ENCODE measurements around the gene NSUN3.
"Not testable (repeated sequence)": the region's sequence is repeated elsewhere in the genome, so short reads cannot be mapped to it uniquely, and the experiment has no call there.

NSUN3 gene

DNA sequence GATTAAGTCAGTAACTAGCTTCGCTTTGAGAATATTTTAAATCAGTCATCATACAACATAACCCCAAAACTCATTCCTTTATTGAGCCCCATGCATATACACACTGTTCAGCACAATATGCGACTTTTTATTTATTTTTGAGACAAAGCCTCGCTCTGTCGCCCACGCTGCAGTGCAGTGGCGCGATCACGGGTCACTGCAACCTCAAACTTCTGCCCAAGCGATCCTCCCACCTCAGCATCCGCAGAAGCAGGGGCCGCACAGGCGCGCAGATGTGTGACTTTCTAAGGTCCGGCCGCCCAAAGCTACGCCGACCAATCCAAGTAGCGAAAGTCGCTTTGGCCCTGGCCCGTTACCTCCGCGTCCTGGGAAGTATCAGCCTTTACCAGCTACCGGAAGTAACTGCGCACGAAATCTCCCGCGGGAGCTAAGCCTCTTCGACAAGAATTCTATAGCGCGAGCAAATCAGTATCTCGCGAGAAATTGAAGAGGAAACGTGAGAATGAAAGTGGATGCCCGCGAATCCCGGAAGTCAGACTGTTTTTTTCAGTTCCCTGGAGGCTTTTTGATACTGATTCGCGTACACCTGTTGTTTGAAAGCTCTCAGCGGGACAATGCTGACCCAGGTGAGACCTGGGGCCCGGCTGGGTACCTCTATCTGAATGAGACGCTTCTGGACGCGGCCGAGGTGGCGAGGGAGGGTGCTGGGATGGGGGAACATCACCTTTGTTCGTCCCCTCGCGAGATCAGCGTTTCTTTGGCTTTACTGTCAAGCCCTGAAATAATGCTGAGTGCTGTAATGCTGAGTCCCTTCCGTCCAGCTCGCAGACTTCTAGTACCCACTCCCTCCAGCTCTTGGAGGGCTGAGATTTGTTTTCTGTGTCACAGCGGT is at the start of gene NSUN3, which contains the start of gene DHFR2:
Gene NSUN3 (plus strand): TSS at position 549 of the 892 bp plus-strand sequence. CDS start 66 bp downstream, at position 615.
Gene DHFR2 (minus strand): TSS at position 404 of the 892 bp plus-strand sequence. CDS start 1,405 bp downstream, outside the sequence.
- peak; percentile 91 for DNase-seq

DNA sequence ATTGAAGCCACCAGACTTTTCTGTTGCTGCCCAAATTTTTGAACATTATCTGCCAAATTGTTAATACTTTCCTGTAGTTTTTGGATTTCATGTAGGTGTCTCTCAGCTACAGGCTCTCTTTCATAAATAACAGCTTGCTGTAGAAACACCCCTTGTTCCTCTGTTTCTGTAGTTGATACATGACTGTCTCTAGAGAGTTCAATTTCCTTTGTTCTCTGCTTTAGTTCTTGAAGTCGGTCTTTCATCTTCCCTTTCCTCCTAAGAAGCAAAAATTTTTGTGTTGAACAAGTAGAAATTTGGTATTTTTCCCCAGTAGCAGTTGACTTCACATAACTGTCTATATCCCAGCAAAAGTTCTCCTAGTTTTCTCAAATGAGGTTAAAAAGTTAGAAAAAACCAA is 47.8 kb upstream of the NSUN3 start:
- DNase-seq, result no peak

DNA sequence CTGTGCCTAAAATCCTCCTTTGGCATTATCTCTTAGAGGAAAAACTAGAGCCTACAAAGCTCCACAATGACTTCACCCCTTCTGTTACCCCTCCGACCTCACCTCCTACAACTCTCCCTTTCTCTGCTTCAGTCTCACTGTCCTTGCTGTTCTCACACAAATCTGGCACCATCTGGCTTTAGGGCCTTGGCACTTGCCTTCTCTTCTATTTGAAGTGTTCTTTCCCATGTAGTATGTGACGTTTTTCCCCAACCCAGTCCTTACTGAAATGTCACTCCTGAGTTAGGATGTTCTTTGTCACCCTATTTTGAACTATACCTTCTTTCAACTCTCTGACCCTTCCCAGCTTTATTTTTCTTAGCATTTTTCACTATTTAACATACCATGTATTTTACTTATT is 43.2 kb upstream of the NSUN3 start:
- no peak for DNase-seq

DNA sequence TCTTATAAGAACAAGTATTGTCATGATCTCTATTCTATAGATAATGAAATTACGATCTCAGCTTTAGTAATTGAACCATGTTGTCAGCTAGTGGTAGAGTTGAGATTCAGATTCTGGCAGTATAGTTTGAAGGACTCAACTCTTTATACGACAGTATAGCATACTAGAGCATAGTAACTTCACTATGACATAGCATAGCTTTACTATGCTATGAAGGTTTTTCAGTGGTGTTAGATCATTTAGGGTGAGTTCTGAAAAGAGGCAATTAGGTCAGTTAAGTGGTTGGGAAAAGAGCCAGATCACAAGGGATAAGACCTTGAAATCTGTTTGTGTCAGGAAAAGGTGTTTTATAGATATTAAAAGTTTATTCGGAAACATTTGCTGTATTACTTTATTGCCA is 42.6 kb upstream of the NSUN3 start:
- DNase-seq, result no peak

DNA sequence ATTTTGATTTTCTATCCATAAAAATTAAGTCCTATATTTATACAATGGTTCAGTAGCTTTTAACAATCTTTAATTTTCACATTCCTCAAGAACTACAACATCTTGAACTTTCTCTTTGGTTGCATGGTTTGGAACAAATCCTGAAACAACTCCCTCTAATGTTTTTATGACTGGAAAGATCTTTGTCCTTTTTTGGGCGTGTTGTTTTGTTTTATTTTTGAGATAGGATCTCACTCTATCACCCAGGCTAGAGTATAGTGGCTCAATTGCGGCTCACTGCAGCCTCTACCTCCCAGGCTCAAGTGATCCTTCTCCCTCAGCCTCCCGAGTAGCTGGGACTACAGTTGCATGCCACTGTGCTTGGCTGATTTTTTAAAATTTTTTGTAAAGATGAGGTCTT is 38.5 kb upstream of the NSUN3 start:
- DNase-seq, result no peak

DNA sequence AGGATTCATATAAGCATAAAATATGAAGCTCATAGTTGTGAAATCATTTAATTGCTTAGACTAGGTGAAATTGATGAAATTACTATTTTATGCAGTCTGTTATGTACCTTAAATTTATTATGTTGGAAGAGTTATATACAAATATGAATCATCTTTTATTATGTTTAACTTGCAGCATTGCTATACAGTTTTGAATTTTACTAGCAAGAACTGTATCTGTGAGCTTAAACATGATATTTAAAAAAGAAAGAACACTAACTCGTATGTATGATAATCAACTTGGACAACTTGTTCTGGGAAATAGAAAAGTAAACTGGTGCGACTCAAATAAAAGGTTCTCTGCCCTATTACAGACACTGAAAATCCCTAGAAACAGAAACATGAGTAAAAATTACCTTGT is 36.2 kb upstream of the NSUN3 start:
- no peak for DNase-seq

DNA sequence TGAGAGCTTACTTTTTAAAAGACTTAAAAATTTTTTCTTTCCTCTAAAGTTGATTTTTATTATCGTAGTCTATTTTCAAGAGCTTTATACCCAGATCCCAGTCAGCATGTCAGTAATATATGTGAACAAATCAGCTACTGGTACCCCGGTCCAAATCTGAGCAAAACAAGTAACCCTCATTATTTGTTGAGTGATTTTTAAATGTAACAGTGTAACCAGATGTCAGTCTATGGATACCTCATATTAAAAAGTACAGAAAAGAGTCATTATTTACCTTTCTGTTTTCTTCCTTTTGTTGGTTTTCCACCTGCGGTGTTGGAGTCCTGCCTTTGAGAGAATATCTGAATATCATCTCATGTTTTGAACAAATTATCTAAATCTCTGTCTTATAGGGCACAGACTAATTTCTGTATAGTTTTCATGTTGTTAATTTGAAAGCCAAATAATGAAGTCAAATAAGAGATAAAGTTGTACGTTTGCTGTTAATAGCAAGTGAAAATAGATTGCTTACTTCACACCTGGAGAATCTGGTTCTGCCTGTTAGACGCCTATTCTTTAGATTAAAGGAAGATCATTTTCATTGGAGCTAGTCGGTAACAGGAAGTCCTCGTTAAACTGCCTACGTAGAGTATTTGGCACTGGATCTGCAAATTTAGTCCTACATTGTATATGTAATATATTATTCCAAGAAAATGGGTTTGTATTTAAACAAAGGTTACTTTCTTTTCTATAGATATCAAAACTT is 34.6 kb upstream of the NSUN3 start, which contains the start of gene STX19:
Gene STX19 (minus strand): TSS at position 505 of the 745 bp plus-strand sequence. CDS start 13,328 bp downstream, outside the sequence.
- DNase-seq, result no peak

DNA sequence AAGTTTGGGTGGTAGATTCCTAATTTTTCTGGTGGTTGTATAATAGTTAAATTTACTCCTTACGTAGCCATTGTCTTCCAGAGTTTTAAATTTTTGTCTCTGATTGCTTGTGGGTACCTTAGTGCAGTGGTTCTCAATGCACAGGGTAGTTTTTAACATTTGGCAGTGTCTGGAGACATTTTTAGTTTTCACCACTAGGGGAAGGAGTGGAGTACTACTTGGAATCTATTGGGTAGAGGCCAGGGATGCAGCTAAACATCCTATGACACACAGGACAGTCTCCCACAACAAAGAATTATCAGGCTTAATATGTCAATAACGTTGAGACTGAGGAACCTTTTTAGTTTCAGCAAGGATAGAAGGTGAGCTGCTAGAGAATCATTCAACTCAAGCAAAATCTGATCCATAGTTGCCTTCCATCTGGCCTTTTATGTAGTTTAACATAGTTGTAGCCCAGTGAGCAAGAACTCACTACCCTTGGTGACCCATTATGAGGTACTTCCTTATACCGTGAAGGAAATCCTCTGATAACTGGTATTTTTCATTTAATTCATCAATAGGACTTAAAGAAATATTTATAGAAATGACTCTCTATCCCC is 25.9 kb upstream of the NSUN3 start:
- no peak for DNase-seq

DNA sequence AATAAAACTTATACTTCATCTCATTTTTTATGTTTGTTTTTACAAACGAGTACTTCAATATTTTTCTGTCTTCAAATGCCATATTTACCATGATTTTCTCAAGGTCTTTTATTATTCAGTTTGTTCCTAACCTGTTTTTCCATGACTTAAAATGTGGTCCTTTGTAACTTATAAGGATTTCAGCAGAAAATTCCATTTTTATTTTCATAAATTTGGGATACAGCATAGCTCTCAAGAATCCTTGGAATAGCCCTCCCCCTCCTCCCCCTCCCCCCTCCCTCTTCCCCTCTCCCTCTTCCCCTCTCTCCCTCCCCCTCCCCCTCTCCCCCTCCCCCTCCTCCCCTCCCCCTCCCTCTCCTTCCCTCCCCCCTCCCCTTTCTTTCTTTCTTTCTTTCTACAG is 19.6 kb upstream of the NSUN3 start:
- DNase-seq, result no peak

DNA sequence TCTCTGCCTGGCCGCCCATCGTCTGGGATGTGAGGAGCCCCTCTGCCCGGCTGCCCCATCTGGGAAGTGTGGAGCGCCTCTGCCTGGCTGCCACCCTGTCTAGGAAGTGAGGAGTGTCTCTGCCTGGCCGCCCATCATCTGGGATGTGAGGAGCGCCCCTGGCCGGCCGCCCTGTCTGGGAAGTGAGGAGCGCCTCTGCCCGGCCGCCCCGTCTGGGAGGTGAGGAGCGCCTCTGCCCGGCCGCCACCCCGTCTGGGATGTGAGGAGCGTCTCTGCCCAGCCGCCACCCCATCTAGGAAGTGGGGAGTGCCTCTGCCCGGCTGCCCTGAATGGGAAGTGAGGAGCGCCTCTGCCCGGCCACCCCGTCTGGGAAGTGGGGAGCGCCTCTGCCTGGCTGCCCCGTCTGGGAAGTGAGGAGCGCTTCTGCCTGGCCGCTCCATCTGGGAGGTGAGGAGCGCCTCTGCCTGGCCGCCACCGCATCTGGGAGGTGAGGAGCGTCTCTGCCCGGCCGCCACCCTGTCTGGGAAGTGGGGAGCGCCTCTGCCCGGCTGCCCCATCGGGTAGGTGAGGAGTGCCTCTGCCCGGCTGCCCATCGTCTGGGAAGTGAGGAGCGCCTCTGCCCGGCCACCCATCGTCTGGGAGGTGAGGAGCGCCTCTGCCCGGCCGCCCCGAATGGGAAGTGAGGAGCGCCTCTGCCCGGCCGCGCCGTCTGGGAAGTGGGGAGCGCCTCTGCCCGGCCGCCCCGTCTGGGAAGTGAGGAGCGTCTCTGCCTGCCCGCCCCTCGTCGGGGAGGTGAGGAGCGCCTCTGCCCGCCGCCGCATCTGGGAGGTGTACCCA is 18.5 kb upstream of the NSUN3 start:
- DNase-seq, result not testable (repeated sequence)

DNA sequence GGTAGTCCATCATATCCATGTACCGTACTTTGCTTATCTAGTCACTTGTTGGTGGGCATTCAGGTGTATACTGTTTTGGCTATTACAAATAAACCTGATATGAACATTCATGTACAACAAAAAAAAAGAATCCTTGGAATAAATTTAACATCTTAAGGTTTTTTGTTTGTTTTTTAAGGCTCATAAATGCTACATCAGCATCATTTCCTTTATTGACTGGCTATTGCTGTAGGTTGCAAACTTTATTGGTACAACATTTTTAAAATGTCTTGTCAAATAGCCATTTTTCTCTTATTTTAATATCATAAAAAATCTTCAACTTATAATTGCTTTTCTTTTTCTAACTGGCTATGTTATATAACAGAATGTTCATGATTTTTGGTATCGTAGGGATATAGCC is 16.3 kb upstream of the NSUN3 start:
- no peak for DNase-seq

DNA sequence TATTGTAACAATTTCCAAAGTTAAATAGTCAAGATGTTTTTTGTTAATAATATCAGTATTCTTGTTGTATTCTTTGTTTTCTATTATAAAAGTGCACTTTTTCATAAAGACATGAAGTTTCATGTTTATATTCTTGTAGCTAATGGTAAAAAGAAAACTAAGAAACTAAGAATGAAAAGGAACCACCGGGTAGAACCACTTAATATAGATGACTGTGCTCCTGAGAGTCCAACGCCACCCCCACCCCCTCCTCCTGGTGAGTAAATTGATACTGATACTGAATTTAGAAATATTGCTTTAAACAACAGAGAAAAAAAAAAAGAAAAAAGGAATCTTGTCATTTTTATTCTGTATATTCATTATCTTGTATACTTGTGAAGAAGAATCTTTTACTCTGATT is 13.6 kb upstream of the NSUN3 start:
- no peak for DNase-seq

DNA sequence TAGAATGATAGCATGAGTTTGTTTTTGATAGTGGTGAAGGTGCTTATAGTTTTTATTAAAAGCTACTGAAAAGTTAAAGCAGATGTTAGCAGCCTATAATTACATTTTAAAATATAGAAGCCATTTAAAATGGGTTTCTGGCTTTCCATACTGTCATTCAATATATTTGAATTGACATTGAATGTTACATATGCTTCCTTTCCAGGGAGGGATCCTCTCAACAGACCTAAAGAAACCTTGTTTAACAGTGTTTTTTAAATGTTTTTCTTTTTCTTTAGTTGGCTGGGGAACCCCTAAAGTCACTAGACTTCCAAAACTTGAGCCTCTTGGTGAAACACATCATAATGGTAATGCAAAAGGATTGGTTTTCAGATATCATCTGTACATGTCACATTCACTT is 12.3 kb upstream of the NSUN3 start:
- DNase-seq, result no peak

DNA sequence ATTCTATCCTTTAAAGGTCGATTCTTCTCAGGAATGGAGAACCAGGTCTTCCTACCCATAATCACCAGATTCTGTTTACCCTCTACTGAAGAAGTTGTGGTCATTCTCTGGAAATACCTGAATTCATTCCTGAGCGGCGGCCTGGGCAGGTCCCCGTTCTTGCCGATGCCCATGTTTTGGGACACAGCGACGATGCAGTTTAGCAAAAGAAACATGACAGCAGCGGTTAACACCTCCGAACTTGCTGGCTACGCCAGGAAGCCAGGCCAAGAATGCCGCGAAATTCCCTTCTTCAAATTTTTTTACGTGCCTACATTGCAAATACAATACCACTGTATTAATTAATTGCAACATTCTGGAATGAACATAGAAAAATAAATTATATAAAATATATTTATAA is 1.6 kb upstream of the NSUN3 start:
- no peak for DNase-seq

DNA sequence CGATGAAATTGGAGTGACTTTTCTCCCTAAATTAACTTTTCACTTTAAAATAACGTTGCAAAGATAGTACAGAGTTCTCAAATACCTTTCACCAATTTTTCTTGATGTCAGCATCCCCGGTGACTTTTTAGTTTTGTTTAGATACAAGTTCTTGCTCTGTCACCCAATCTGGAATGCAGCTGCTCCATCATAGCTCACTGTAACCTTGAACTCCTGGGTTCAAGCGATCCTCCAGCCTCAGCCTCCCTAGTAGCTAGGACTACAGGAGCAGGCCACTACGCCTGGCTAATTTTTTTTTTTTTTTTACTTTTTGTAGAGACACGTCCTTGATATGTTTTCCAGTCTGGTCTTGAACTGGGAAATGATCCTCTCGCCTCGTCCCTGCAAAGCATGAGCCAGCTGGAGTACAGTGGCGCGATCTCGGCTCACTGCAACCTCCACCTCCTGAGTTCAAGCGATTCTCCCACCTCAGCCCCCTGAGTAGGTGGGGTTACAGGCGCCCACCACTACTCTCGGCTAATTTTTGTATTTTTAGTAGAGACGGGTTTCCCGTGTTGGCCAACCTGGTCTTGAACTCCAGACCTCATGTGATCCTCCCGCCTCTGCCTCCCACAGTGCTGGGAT is 747 bp downstream of the NSUN3 start:
- DNase-seq, result no peak

DNA sequence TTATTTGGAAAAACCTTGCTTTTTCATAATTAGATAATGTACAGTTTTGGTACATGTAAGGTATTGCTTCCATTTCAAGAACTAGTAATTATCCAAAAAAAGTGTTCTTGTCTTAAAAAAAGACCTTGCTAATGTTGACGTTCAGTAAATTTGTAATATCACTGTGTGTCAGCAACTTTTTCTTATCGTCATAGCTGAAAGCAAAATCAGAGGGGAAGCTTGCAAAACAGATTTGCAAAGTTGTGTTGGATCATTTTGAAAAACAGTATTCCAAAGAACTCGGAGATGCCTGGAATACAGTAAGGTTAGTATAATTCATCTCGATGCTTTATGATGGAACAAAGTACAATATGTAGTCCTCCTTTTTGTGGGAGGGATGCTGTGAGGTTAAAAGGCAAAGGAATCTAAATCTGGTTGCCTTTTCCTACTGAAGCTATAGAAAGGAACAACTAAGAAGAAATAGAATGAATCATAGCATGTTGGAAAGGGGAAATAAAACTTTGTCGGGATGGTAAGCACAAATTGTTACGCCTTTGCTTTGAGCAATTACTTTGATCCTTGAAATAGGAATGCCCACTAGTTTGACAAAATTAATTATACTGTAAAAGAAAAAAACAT is 1.5 kb downstream of the NSUN3 start:
- DNase-seq, result no peak

DNA sequence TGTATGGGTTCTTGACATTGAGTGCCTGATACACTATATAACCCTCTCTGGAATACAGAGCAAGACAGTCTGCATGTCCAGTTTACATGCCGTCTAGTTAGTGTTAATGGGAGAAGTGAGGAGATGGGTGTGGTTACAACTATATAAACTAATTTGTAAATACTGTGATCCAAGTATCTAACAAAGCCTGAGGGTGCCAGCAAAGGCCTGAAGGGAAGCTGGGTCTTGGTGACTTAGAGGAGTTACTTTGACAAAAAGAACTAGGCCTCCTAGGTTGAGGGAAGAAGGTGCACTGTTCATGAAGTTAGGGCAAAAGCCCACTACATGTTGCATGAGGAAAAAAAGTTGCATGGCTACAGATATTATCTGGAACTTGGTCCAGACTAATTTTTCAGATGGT is 2.3 kb downstream of the NSUN3 start:
- DNase-seq, result no peak

DNA sequence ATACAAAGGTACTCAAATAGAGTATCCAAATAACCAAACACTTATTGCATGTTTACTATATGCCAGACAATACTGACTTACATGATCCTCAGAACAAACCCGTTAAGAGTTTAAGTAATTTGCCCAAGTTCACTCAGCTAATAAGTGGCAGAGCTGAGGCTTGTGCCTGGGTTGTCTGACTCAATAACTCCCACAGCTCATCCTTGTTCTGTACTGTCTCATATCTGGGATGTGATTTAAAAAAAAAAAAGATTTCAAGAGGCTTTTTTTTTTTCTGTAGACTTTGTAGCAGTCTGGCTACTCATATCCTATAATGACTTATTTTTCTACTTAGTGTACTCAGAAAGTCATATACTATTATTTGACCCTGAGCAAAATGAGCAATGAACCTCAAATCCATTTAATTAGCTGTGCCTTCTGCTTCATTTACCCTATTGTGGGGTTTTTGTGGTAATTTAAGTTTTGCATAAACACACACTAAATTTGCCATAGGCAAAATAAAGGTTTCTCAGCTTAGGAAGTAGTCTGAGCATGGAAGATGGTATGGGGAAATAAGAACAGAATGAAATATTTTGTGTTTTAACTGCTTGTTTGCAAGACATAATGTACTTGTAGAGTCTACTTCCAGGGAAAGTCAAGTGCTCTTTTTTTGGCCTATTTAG is 3.1 kb downstream of the NSUN3 start:
- DNase-seq, result no peak

DNA sequence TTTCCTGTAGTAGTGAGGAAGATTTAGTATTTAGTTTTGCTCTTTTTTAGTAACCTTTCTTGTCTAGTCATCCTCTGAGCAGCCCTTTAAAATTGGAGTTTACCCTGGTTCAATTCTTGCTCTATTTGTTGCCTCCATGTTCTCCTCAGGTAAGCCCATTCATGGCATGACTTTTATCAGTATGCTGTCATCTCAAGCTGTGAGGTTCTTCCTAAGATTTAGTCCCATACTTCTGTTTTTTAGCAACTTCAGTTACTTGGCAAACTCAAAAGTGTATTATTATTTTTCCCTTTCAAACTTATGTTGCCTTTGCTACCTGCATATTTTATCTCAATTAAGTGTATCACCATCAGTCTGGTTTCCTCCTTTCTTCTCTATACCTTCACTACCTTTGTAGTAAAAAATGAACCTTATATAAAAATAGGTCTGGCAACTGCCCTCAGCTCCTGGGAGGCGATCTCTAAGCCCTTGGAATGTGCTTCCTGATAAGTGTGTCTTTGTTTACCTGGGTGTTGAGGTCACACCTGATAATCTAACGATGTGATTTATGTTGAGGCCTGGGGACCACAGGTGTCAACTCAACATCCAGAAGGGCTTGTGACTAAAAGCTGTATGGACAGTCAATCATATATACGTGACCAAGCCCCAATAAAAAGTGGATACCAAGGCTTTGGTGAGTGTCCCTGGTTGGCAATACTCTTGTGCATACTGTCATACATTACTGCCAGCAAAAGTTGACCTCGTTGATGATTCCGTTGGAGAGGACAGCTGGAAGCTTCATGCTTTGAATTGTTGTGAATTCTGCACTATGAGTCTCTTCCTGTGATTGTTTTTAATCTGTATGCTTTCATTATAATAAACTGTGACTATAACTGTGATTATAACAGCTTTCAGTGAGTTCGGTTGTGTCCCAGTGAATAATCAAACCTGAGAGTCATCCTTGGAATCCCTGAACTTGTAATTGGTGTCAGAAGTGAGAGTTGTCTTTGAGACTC is 3.9 kb downstream of the NSUN3 start:
- DNase-seq, result no peak

Measured in NCI-H1694 treated with DMSO at 0.1 percent for 48 hours (cell line).